Activated CD4-positive, alpha-beta T cell treated with anti-CD3 and anti-CD28 coated beads, Interleukin-2, amount 10 ng/mL, durations not matched to agents 7 days and 5 days (primary cell): ENCODE measurements around the gene ENPP1. TPM values are rescaled to one million over a fixed set of nuclear protein-coding genes. Genes with fewer than 3 reads are reported as not detected.
"Not testable (repeated sequence)": the region's sequence is repeated elsewhere in the genome, so short reads cannot be mapped to it uniquely, and the experiment has no call there.

Experiments used
- CTCF ChIA-PET: fragments of 350-600 bp; sonication (Branson Sonifier 250); formaldehyde crosslinking; loops from one replicate; lab custom pipeline; 2021; ENCODE audit warnings: antibody characterized with exemption; lab: Charles Lee
- POLR2A ChIA-PET: fragments of 350-600 bp; sonication (Branson Sonifier 250); formaldehyde crosslinking; loops from one replicate; lab custom pipeline; 2021; ENCODE audit warnings: antibody characterized with exemption; lab: Charles Lee
- DNase-seq: peaks from one replicate; pipeline ENCODE4 v3.0.0-alpha.2; 2020
- H3K27ac Mint-ChIP-seq: one replicate; pipeline ENCODE4 v1.8.0; 2021; ENCODE audit warnings: mild to moderate bottlenecking, moderate library complexity, mixed read lengths
- H3K27me3 Mint-ChIP-seq: one replicate; pipeline ENCODE4 v1.8.0; 2021; ENCODE audit warnings: mixed read lengths
- H3K36me3 Mint-ChIP-seq: one replicate; pipeline ENCODE4 v1.8.0; 2021; ENCODE audit warnings: low read depth, mixed read lengths
- H3K4me1 Mint-ChIP-seq: one replicate; pipeline ENCODE4 v1.8.0; 2021; ENCODE audit warnings: mixed read lengths
- H3K4me3 Mint-ChIP-seq: one replicate; pipeline ENCODE4 v1.8.0; 2021; ENCODE audit warnings: mild to moderate bottlenecking, moderate library complexity, mixed read lengths
- H3K9me3 Mint-ChIP-seq: one replicate; pipeline ENCODE4 v1.8.0; 2021; ENCODE audit warnings: mixed read lengths
- total RNA-seq, 2 experiments: library from RNA; stranded (reverse); gene quantifications; one replicate each; pipeline ENCODE4 v1.2.3, GENCODE V29; 2021

The ENPP1 gene
- total RNA-seq, 2 experiments from 2014 or later, result 0.10 to 0.12 TPM

- no peaks in the 10 kb centered on the region for H3K4me1 Mint-ChIP-seq
- H3K27ac Mint-ChIP-seq, result no peak overlapping the region
- no peaks in the 10 kb centered on the region for H3K36me3 Mint-ChIP-seq
- H3K27me3 Mint-ChIP-seq, result peaks cover 7% of the 10 kb centered on the region
- ChIA-PET POLR2A (no interaction called here), CTCF (interaction anchor here (0.6 kb wide), 1 partner anchor 818 kb away, joined by 3 read pairs; no protein-coding TSS in a partner anchor)
- no peak overlapping the region for H3K4me3 Mint-ChIP-seq
- H3K9me3 Mint-ChIP-seq, result peaks cover 3% of the 10 kb centered on the region
- DNase-seq, result no peak
Measured at GRCh38 chr6:131900231-131900630, 92.4 kb downstream of the ENPP1 start.

DNA sequence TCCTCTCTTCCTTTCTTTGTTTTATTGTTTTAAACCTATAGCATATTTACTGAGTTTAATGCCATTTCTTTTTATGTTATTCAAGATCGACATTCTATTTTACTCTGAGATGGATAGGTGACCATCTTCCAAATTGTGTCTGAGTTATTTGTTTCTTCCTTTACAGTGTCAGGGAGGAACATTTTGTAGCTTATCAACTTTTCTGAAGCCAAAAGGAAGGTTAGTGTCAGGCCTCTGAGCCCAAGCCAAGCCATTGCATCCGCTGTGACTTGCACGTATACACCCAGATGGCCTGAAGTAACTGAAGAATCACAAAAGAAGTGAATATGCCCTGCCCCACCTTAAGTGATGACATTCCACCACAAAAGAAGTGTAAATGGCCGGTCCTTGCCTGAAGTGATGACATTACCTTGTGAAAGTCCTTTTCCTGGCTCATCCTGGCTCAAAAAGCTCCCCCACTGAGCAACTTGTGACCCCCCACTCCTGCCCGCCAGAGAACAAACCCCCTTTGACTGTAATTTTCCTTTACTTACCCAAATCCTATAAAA, 93.6 kb downstream of the ENPP1 start:
- CTCF ChIA-PET, H3K9me3 Mint-ChIP-seq, DNase-seq, H3K36me3 Mint-ChIP-seq, H3K27me3 Mint-ChIP-seq, H3K4me1 Mint-ChIP-seq, H3K4me3 Mint-ChIP-seq, H3K27ac Mint-ChIP-seq, POLR2A ChIA-PET: not testable (repeated sequence)

DNA sequence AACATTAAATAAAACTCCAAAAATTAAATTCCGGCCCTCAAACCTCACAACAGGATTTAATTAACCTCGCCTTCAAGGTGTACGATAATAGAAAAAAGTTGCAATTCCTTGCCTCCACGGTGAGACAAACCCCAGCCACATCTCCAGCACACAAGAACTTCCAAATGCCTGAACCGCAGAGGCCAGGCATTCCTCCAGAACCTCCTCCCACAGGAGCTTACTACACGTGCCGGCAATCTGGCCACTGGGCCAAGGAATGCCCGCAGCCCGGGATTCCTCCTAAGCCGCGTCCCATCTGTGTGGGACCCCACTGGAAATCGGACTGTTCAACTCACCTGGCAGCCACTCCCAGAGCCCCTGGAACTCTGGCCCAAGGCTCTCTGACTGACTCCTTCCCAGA, 95.9 kb downstream of the ENPP1 start:
- CTCF ChIA-PET, H3K4me1 Mint-ChIP-seq, H3K36me3 Mint-ChIP-seq, H3K27ac Mint-ChIP-seq, DNase-seq, H3K4me3 Mint-ChIP-seq, POLR2A ChIA-PET, H3K9me3 Mint-ChIP-seq: not testable (repeated sequence)
- H3K27me3 Mint-ChIP-seq, result peaks cover 18% of the 10 kb centered on the region

DNA sequence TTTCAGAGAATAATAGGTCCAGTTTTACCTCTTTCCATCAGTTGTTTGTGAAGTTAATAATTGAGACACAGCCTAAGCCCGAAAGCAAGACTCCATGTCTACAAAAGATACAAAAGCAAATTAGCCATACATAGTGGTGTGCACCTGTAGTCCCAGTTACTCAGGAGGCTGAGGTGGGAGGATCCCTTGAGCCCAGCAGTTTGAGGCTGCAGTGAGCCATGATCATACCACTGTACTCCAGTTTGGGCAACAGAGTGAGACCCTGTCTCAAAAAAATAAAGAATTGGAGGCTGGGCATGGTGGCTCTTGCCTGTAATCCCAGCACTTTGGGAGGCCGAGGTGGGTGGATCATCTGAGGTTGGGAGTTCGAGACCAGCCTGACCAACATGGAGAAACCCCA, 101.0 kb downstream of the ENPP1 start:
- H3K4me3 Mint-ChIP-seq, H3K27ac Mint-ChIP-seq, H3K4me1 Mint-ChIP-seq, CTCF ChIA-PET, H3K9me3 Mint-ChIP-seq, DNase-seq, H3K36me3 Mint-ChIP-seq, POLR2A ChIA-PET: not testable (repeated sequence)
- peaks cover 33% of the 10 kb centered on the region for H3K27me3 Mint-ChIP-seq

DNA sequence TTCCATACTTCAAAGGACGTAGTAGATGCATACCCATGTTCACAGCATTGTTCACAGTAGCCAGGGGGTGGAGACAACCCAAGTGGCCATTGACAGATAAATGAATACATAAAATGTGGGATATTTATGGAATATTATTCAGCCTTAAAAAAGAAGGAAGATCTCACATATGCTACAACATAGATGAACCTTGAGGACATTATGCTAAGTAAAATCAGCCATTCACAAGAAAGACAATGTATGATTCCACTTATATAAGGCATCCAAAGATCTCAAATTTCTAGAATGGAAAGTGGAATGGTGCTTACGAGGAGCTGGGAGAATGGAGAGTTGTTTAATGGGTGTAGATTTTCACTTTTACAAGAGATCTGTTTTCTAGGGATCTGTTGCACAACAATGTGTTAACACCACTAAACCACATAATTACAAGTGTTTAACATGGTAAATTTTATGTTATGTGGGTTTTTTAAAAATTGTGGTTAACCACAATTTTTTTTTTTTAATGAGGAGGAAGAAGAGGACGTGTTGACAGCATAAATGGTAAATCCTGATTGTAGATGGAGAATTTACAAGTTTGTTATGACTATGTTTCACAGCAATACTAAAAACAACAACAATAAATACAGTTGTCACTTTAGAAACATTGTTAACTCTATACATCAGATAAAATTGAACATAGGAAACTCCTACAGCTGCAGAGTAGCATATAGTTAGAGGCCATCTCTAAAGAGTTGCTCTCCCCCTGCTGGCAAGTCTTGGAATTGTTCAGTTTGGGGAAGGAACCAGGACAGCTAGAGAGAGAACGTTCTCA, 101.8 kb downstream of the ENPP1 start:
- Mint-ChIP-seq H3K36me3 (no peaks in the 10 kb centered on the region), H3K9me3 (no peaks in the 10 kb centered on the region), H3K4me3 (no peak overlapping the region), H3K4me1 (peaks cover 6% of the 10 kb centered on the region), H3K27ac (no peak overlapping the region), H3K27me3 (peaks cover 34% of the 10 kb centered on the region)
- ChIA-PET CTCF (interaction anchor here (0.7 to 1.6 kb wide), 4 partner anchors 12 to 272 kb away, joined by 3 to 4 read pairs (median 4); no protein-coding TSS in a partner anchor), POLR2A (no interaction called here)
- DNase-seq, result peak; percentile 81

DNA sequence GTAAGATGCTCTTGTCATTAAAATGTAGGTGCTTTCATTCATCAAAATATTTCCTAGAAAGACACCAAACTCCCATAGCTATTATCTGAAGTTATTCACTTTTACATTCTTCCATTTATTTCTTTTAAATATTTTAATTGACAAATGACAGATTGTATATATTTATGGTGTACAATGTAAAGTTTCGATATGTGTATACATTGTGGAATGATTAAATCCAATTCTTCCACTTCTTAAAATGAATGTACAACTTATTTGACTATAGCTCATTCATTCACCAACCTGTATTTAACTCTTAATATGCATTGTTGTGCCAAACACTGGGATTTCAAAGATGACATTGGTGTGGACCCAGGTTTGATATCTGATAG, 102.4 kb downstream of the ENPP1 start:
- DNase-seq, result no peak
- Mint-ChIP-seq H3K27me3 (peaks cover 34% of the 10 kb centered on the region), H3K9me3 (no peaks in the 10 kb centered on the region), H3K36me3 (no peaks in the 10 kb centered on the region), H3K4me1 (peaks cover 6% of the 10 kb centered on the region), H3K4me3 (no peak overlapping the region), H3K27ac (no peak overlapping the region)
- POLR2A ChIA-PET, result no interaction called here
- CTCF ChIA-PET, result interaction anchor here (0.7 to 1.6 kb wide), 3 partner anchors 13 to 220 kb away, joined by 3 to 4 read pairs (median 4); no protein-coding TSS in a partner anchor

- Mint-ChIP-seq H3K27me3 (peaks cover 34% of the 10 kb centered on the region), H3K4me1 (peaks cover 6% of the 10 kb centered on the region), H3K9me3 (no peaks in the 10 kb centered on the region), H3K27ac (no peak overlapping the region), H3K36me3 (no peaks in the 10 kb centered on the region), H3K4me3 (no peak overlapping the region)
- ChIA-PET CTCF (interaction anchor here (1.6 kb wide), 1 partner anchor 12 kb away, joined by 4 read pairs; no protein-coding TSS in a partner anchor), POLR2A (no interaction called here)
- DNase-seq, result no peak
Measured at GRCh38 chr6:131910956-131911355, 103.1 kb downstream of the ENPP1 start.

GRCh38 chr6:131911951-131912350, 104.1 kb downstream of the ENPP1 start:
- peaks cover 38% of the 10 kb centered on the region for H3K27me3 Mint-ChIP-seq
- no peak overlapping the region for H3K4me3 Mint-ChIP-seq
- H3K36me3 Mint-ChIP-seq, result no peaks in the 10 kb centered on the region
- no peaks in the 10 kb centered on the region for H3K9me3 Mint-ChIP-seq
- no peak for DNase-seq
- ChIA-PET CTCF (no interaction called here), POLR2A (no interaction called here)
- peaks cover 13% of the 10 kb centered on the region for H3K4me1 Mint-ChIP-seq
- no peak overlapping the region for H3K27ac Mint-ChIP-seq

- no peaks in the 10 kb centered on the region for H3K9me3 Mint-ChIP-seq
- H3K4me1 Mint-ChIP-seq, result peaks cover 22% of the 10 kb centered on the region
- peaks cover 38% of the 10 kb centered on the region for H3K27me3 Mint-ChIP-seq
- DNase-seq, result no peak
- H3K4me3 Mint-ChIP-seq, result no peak overlapping the region
- ChIA-PET CTCF (interaction anchor here (1.3 kb wide), 1 partner anchor 9 kb away, joined by 3 read pairs; no protein-coding TSS in a partner anchor), POLR2A (no interaction called here)
- H3K36me3 Mint-ChIP-seq, result no peaks in the 10 kb centered on the region
- no peak overlapping the region for H3K27ac Mint-ChIP-seq
Measured at GRCh38 chr6:131914234-131914633, 106.4 kb downstream of the ENPP1 start.

GRCh38 chr6:131914967-131915751, 107.3 kb downstream of the ENPP1 start:
- ChIA-PET CTCF (interaction anchor here (0.7 to 1.3 kb wide), 5 partner anchors 8 to 34 kb away, joined by 3 to 4 read pairs (median 3); no protein-coding TSS in a partner anchor), POLR2A (no interaction called here)
- no peak overlapping the region for H3K27ac Mint-ChIP-seq
- H3K4me3 Mint-ChIP-seq, result no peak overlapping the region
- H3K36me3 Mint-ChIP-seq, result no peaks in the 10 kb centered on the region
- H3K4me1 Mint-ChIP-seq, result peaks cover 16% of the 10 kb centered on the region
- no peaks in the 10 kb centered on the region for H3K9me3 Mint-ChIP-seq
- peak; percentile 69 for DNase-seq
- H3K27me3 Mint-ChIP-seq, result peaks cover 43% of the 10 kb centered on the region

DNA sequence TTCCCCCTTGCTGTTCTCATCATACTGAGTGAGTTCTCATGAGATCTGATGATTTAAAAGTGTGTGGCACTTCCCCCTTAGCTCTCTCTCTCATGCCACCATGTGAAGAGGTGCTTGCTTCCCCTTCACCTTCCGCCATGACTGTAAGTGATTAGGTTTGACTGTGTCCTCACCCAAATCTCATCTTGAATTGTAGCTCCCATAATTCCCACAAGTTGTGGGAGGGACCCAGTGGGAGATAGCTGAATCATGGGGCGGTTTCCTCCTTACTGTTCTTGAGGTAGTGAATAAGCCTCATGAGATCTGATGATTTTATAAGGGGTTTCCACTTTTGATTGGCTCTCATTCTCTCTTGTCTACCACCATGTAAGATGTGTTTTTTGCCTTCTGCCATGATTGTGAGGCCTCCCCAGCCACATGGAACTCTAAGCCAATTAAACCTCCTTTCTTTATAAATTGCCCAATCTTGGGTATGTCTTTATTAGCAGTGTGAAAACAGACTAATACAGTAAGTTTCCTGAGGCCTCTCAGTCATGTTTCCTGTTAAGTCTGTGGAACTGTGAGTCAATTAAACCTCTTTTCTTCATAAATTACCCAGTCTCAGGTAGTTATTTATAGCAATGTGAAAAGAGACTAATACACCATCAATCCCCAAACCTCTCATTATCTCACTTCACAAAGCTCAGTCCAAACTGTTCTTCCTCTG, 108.4 kb downstream of the ENPP1 start:
- CTCF ChIA-PET, H3K4me3 Mint-ChIP-seq, DNase-seq, H3K27ac Mint-ChIP-seq, H3K36me3 Mint-ChIP-seq, POLR2A ChIA-PET, H3K9me3 Mint-ChIP-seq: not testable (repeated sequence)
- Mint-ChIP-seq H3K4me1 (peaks cover 16% of the 10 kb centered on the region), H3K27me3 (peaks cover 40% of the 10 kb centered on the region)

GRCh38 chr6:131916847-131917246, 109.0 kb downstream of the ENPP1 start:
- H3K4me3 Mint-ChIP-seq, result no peak overlapping the region
- peaks cover 16% of the 10 kb centered on the region for H3K4me1 Mint-ChIP-seq
- no peaks in the 10 kb centered on the region for H3K9me3 Mint-ChIP-seq
- H3K36me3 Mint-ChIP-seq, result no peaks in the 10 kb centered on the region
- no peak overlapping the region for H3K27ac Mint-ChIP-seq
- CTCF ChIA-PET, result interaction anchor here (1.3 kb wide), 1 partner anchor 77 kb away, joined by 3 read pairs; no protein-coding TSS in a partner anchor
- H3K27me3 Mint-ChIP-seq, result peaks cover 34% of the 10 kb centered on the region
- no peak for DNase-seq
- POLR2A ChIA-PET, result interaction anchor here (0.7 kb wide), 1 partner anchor 35 kb away, joined by 3 read pairs; no protein-coding TSS in a partner anchor
